HG03571 (cell line): ENCODE data around the gene KHK.

Source experiments
- ATAC-seq: cut with Tn5 transposase; IDR thresholded peaks from one replicate; pipeline ENCODE4 v1.9.1; 2021; ENCODE audit not compliant: unreplicated experiment

Gene KHK

GRCh38 chr2:27126252-27126710 lies 39.7 kb downstream of the KHK start:
- ATAC-seq, result no peak

GRCh38 chr2:27127883-27128667 lies 41.5 kb downstream of the KHK start:
- ATAC-seq, result no peak

- ATAC-seq, result no peak
Observed at GRCh38 chr2:27128668-27129571, 42.3 kb downstream of the KHK start.

- no peak for ATAC-seq
Observed at GRCh38 chr2:27130396-27130795, 43.8 kb downstream of the KHK start.

- ATAC-seq, result no peak
Observed at GRCh38 chr2:27131429-27131828, 44.9 kb downstream of the KHK start.

- no peak for ATAC-seq
Observed at GRCh38 chr2:27133195-27133875, 46.8 kb downstream of the KHK start.

GRCh38 chr2:27133905-27134780 lies 47.6 kb downstream of the KHK start, which contains the start of gene PREB:
Gene PREB (minus strand): TSS chr2:27134636. CDS start chr2:27134421, 215 bp downstream.
- ATAC-seq, result peak; percentile 85

- no peak for ATAC-seq
Observed at GRCh38 chr2:27134781-27135477, 48.4 kb downstream of the KHK start.

- ATAC-seq, result no peak
Observed at GRCh38 chr2:27135478-27135955, 48.9 kb downstream of the KHK start.

GRCh38 chr2:27136751-27137150 lies 50.2 kb downstream of the KHK start:
- ATAC-seq, result no peak

- no peak for ATAC-seq
Observed at GRCh38 chr2:27137322-27137935, 50.9 kb downstream of the KHK start.

GRCh38 chr2:27138111-27138510 lies 51.5 kb downstream of the KHK start:
- ATAC-seq, result no peak

GRCh38 chr2:27139310-27139709 lies 52.7 kb downstream of the KHK start, which contains the start of gene PRR30:
Gene PRR30 (minus strand): TSS chr2:27139410. CDS start chr2:27138329, 1,081 bp downstream.
- no peak for ATAC-seq

GRCh38 chr2:27143285-27143684 lies 56.7 kb downstream of the KHK start:
- no peak for ATAC-seq

- ATAC-seq, result no peak
Observed at GRCh38 chr2:27145682-27146081, 59.1 kb downstream of the KHK start.

GRCh38 chr2:27147935-27148334 lies 61.4 kb downstream of the KHK start:
- no peak for ATAC-seq

- no peak for ATAC-seq
Observed at GRCh38 chr2:27148801-27149439, 62.3 kb downstream of the KHK start, which contains the start of gene TCF23. Gene TCF23 (plus strand): TSS chr2:27149004. CDS start chr2:27149134, 130 bp downstream.
